Hepatocyte (in vitro differentiated cells): ENCODE data around the gene DHDDS. TPM values are rescaled to one million over a fixed set of nuclear protein-coding genes. Genes with fewer than 3 reads are reported as not detected.

Experiments
- polyA plus RNA-seq: library from polyadenylated mRNA; unstranded; fragments of >200 nt; fragmentation: Nextera tagmentation; extraction: Ambion mirVana; gene quantifications from 2 replicates; pipeline ENCODE4 v1.2.1, GENCODE V29; 2016
- total RNA-seq: library from RNA; depleted of rRNA; stranded (reverse); fragments of >200 nt; gene quantifications from 2 replicates; pipeline ENCODE4 v1.2.3, GENCODE V29; 2014

DHDDS gene
- total and polyA plus RNA-seq, 2 experiments from 2014 or later, result 42.9 to 44.9 TPM

Other genes with a start within 250 kb of the DHDDS start
- gene CATSPER4, start 241.7 kb upstream of the DHDDS start, total RNA-seq, result not detected in 2 replicates
- gene CATSPER4, start 241.7 kb upstream of the DHDDS start, polyA plus RNA-seq, result 0.07 TPM in 1 of 2 replicates, not detected in the other
- gene CEP85, start 198.1 kb upstream of the DHDDS start, total RNA-seq, result 11.4 and 14.6 TPM in 2 replicates
- gene CEP85, start 198.1 kb upstream of the DHDDS start, polyA plus RNA-seq, result 12.4 and 15.3 TPM in 2 replicates
- gene SH3BGRL3, start 152.2 kb upstream of the DHDDS start, total RNA-seq, result 35.9 and 36.6 TPM in 2 replicates
- gene SH3BGRL3, start 152.2 kb upstream of the DHDDS start, polyA plus RNA-seq, result 411 and 420 TPM in 2 replicates
- gene UBXN11, start 125.7 kb upstream of the DHDDS start, total RNA-seq, result 3.1 and 6.9 TPM in 2 replicates
- 17.1 and 34.0 TPM in 2 replicates for gene UBXN11, start 125.7 kb upstream of the DHDDS start, polyA plus RNA-seq
- 1.2 and 8.1 TPM in 2 replicates for gene CD52, start 114.4 kb upstream of the DHDDS start, total RNA-seq
- 3.9 and 12.9 TPM in 2 replicates for gene CD52, start 114.4 kb upstream of the DHDDS start, polyA plus RNA-seq
- 7.1 and 15.6 TPM in 2 replicates for gene CRYBG2, start 78.2 kb upstream of the DHDDS start, total RNA-seq
- gene CRYBG2, start 78.2 kb upstream of the DHDDS start, polyA plus RNA-seq, result 20.1 and 21.6 TPM in 2 replicates
- gene ZNF683, start 59.6 kb upstream of the DHDDS start, total RNA-seq, result not detected in 2 replicates
- gene ZNF683, start 59.6 kb upstream of the DHDDS start, polyA plus RNA-seq, result not detected in 2 replicates
- gene LIN28A, start 21.5 kb upstream of the DHDDS start, total RNA-seq, result 0.43 and 0.64 TPM in 2 replicates
- 0.13 and 0.23 TPM in 2 replicates for gene LIN28A, start 21.5 kb upstream of the DHDDS start, polyA plus RNA-seq
- gene HMGN2, start 40.1 kb downstream of the DHDDS start, total RNA-seq, result 214 and 215 TPM in 2 replicates
- 467 and 520 TPM in 2 replicates for gene HMGN2, start 40.1 kb downstream of the DHDDS start, polyA plus RNA-seq
- 30.6 and 36.2 TPM in 2 replicates for gene RPS6KA1, start 97.4 kb downstream of the DHDDS start, total RNA-seq
- gene RPS6KA1, start 97.4 kb downstream of the DHDDS start, polyA plus RNA-seq, result 27.1 and 30.2 TPM in 2 replicates